NCI-H460 (cell line): ENCODE measurements around the gene DDAH2. TPM values are rescaled to one million over a fixed set of nuclear protein-coding genes. Genes with fewer than 3 reads are reported as not detected.
A peak's percentile ranks its signal among the peaks of the same experiment; 100 is the strongest.

Source experiments
- DNase-seq: peaks from one replicate; pipeline ENCODE4 v3.0.0-alpha.2; 2016; ENCODE audit warnings: low read depth; ENCODE audit errors: extremely low read depth
- total RNA-seq: library from RNA; depleted of rRNA; stranded (reverse); fragments of >200 nt; shearing (Covaris generic); gene quantifications from 2 replicates; pipeline ENCODE4 v1.2.3, GENCODE V29; 2014

DDAH2 gene
- total RNA-seq, 1 experiment from 2014 or later, result 19.1 TPM

- DNase-seq, result no peak
Measured at GRCh38 chr6:31733734-31734133, 4.6 kb upstream of the DDAH2 start.

- DNase-seq, result no peak
Measured at GRCh38 chr6:31732029-31732428, 2.9 kb upstream of the DDAH2 start.

- DNase-seq, result no peak
Measured at GRCh38 chr6:31730631-31731086, 1.6 kb upstream of the DDAH2 start.

- no peak for DNase-seq
Measured at GRCh38 chr6:31729979-31730630, 1.0 kb upstream of the DDAH2 start.

GRCh38 chr6:31729515-31729978, 448 bp upstream of the DDAH2 start:
- DNase-seq, result peak; percentile 76

- DNase-seq, result no peak
Measured at GRCh38 chr6:31727717-31728671, 1.1 kb downstream of the DDAH2 start.

- no peak for DNase-seq
Measured at GRCh38 chr6:31727034-31727716, 1.9 kb downstream of the DDAH2 start.

- no peak for DNase-seq
Measured at GRCh38 chr6:31725502-31726350, 3.4 kb downstream of the DDAH2 start.

- DNase-seq, result no peak
Measured at GRCh38 chr6:31723980-31724691, 5.0 kb downstream of the DDAH2 start.

- DNase-seq, result no peak
Measured at GRCh38 chr6:31723245-31723979, 5.7 kb downstream of the DDAH2 start, which contains the start of gene MPIG6B. TSS of gene MPIG6B (plus strand) at chr6:31723373. CDS start at chr6:31723384, 11 bp downstream.

GRCh38 chr6:31722173-31722572, 6.9 kb downstream of the DDAH2 start:
- DNase-seq, result no peak

- DNase-seq, result no peak
Measured at GRCh38 chr6:31721351-31722020, 7.6 kb downstream of the DDAH2 start, which contains the start of gene LY6G6C. TSS of gene LY6G6C (minus strand) at chr6:31721746. CDS start at chr6:31721679, 67 bp downstream.

GRCh38 chr6:31720196-31720770, 8.8 kb downstream of the DDAH2 start:
- DNase-seq, result no peak

GRCh38 chr6:31719001-31719400, 10.1 kb downstream of the DDAH2 start:
- no peak for DNase-seq

GRCh38 chr6:31718265-31718664, 10.8 kb downstream of the DDAH2 start:
- DNase-seq, result no peak

GRCh38 chr6:31717499-31718222, 11.4 kb downstream of the DDAH2 start:
- DNase-seq, result no peak
